GM12875 (cell line): Measurements from ENCODE around the gene LMF2.
A peak's percentile ranks its signal among the peaks of the same experiment; 100 is the strongest.

Source experiments
- H3K4me3 ChIP-seq: one replicate; pipeline ENCODE4 v1.5.1; 2011; ENCODE audit warnings: low read depth, low read length, control low read depth
- CTCF ChIP-seq: IDR thresholded peaks from 2 replicates; pipeline ENCODE4 v1.5.1; 2011; ENCODE audit warnings: low read depth, mild to moderate bottlenecking, control low read depth, inconsistent platforms, low read length, moderate library complexity, borderline replicate concordance; ENCODE audit not compliant: insufficient read depth

Gene LMF2

DNA sequence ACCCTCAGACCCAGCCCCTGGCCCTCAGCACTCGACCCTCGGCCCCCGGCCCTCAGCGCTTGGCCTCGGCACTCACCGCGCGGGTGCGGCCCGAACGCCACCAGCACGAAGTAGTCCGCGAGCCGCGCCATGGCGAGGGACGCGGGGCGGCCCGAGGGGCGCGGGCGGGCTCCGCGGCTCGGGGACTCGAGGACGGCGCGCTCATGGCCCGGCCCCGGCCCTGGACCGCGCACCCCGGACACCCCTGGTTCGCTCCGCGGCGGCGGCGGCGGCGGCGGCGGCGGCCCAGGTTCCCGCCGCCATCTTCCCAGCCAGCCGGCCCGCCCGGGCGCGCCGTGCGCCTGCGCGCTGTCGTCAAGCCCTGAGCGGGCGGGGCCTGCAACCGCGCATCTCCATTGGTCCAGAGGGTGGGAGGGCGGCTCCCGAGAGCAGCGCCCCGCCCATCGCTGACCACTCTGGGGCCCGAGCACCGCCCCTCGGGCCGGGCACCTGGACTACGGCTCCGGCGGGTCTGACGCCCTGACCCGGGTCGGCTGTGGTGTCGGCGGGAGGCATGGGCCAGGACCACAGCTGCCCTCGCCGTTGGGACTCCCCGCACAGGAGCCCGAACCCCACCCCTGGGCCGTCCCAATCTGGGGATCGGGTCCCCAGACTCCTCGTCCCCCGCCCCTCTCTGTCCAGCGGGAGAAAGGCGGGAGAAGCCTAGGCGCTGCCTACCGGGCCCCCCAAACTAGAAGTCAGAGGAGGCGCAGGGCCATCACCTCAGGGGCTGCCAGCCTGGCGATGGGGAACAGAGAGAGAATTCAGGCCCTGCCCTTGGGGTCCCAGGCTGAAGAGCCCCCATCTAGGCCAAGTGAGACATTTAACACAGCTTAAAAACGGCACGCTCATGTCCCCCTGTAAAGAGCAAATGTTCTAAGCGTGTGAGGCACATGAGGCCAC lies 32.5 kb downstream of the LMF2 start, which contains the start of gene SBF1:
SBF1 (minus strand) TSS at position 326 of the 942 bp plus-strand sequence; CDS start at position 131, 195 bp downstream.
- peak within 1 kb of the TSS; percentile 74 for H3K4me3 ChIP-seq
- TF ChIP-seq CTCF = no peak

- peak overlapping the region; percentile 74 for H3K4me3 ChIP-seq
- TF ChIP-seq CTCF = no peak
Observed at GRCh38 chr22:50473855-50474671, 33.4 kb downstream of the LMF2 start.

GRCh38 chr22:50473088-50473487 lies 34.4 kb downstream of the LMF2 start:
- TF ChIP-seq CTCF = peak; percentile 72
- H3K4me3 ChIP-seq = peak overlapping the region; percentile 74

DNA sequence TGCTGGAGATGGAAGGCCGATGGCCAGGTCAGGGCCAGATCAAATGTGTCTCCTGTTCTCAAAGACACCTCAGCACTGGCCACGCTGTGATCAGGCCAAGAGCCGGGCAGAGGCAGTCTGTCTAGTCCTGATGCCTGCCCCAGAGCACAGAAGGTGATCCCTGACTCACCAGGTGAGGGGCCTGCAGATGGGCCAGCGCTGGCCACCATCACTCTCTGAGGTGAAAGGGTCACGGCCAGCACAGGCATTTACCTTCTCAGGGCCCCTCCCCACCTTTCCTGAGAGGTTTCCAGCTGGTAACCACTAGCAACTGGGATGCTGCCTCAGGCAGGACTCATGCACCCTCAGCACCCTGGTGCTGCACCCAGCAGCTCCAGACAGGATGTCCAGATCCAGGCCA lies 35.5 kb downstream of the LMF2 start:
- H3K4me3 ChIP-seq = no peak overlapping the region
- TF ChIP-seq CTCF = no peak

- no peak for TF ChIP-seq CTCF
- H3K4me3 ChIP-seq = no peak overlapping the region
Observed at GRCh38 chr22:50471197-50471847, 36.2 kb downstream of the LMF2 start.

DNA sequence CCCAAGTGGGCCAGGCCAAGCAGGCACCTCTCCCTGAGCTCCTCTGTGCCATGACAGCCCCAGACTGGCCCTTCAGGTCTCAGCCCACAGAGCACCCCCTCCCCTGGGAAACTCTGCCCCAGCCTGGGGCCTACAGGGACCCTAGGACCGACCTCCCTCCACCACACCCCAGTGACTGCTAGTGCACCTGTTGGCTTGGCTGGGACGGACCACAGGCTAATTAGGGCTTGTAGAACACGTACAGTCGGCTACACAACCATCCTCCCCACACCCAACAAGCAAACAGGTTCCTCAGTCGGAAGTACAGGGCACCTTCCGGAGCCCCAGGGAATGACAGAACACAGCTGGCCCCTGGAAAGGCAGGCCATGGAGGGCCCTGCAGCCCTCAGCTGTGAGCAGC lies 37.0 kb downstream of the LMF2 start:
- no peak for TF ChIP-seq CTCF
- no peak overlapping the region for H3K4me3 ChIP-seq
